Ascending aorta (tissue), 2 donors: ENCODE data around the gene CEP295NL. TPM values are rescaled to one million over a fixed set of nuclear protein-coding genes. Genes with fewer than 3 reads are reported as not detected.

ENCODE experiments used
- DNase-seq, 2 donors: peaks; one replicate each; pipeline ENCODE4 v3.0.0-alpha.2; 2019; ENCODE audit warnings: low spot score in 2 of 2
- H3K27ac ChIP-seq, 2 donors: fragments of 200-600 bp; sonication (generic); one replicate each; pipeline ENCODE4 v1.5.1; 2016 to 2017; ENCODE audit warnings: mild to moderate bottlenecking in 1 of 2
- H3K27me3 ChIP-seq: fragments of 200-600 bp; sonication (generic); one replicate; pipeline ENCODE4 v1.5.1; 2017
- H3K36me3 ChIP-seq, 2 donors: fragments of 200-600 bp; sonication (generic); one replicate each; pipeline ENCODE4 v1.5.1; 2016
- H3K4me1 ChIP-seq, 2 donors: fragments of 200-600 bp; sonication (generic); one replicate each; pipeline ENCODE4 v1.5.1; 2016 to 2017; ENCODE audit warnings: mild to moderate bottlenecking in 1 of 2
- H3K4me3 ChIP-seq, 2 donors: fragments of 200-600 bp; sonication (generic); one replicate each; pipeline ENCODE4 v1.5.1; 2016 to 2017; ENCODE audit warnings: mild to moderate bottlenecking in 1 of 2
- H3K9me3 ChIP-seq, 2 donors: fragments of 200-600 bp; sonication (generic); one replicate each; pipeline ENCODE4 v1.5.1; 2016
- CTCF ChIP-seq, 3 experiments: fragments of 200-600 bp in 2 of 3; fragments of 450-650 bp in 1 of 3; sonication (generic) in 2 of 3; IDR thresholded peaks; one replicate each; pipeline ENCODE4 v1.5.1; 2016 to 2019; ENCODE audit warnings: antibody characterized with exemption in 3 of 3, mild to moderate bottlenecking in 1 of 3, moderate library complexity in 1 of 3
- intact Hi-C: fragments of 100-400 bp; cut with DNase I; formaldehyde crosslinking; loops from one replicate; pipeline ENCODE4 v1.15.1; 2023
- total RNA-seq: library from RNA; depleted of rRNA; stranded (reverse); fragments of >200 nt; gene quantifications from one replicate; pipeline ENCODE4 v1.1.0, GENCODE V29; 2016

CEP295NL gene
- total RNA-seq, 1 donor from 2014 or later = 10.7 TPM

DNA sequence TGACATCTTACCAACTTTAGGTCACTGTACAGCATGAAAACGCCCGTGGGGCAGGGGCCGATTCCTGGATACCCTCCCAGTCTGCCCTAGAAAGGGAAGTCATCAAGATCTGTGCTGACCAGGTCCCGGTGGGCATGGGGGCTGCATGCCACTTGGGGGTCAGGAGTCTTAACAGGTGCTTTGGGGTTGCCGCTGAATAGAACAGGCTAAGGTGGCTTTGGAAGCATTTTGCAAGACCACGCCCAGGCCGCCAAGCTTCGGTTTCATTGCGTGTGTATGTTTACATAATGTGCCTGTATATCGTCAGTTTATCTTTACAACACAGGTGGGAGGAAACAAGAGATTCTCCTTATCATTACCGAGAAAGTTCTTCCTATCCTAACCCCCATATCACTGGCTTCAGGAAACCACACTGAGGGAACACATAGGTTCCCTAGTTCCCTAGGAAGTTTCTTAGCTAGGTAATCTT is 49.0 kb downstream of the CEP295NL start:
- H3K36me3 ChIP-seq = peaks cover 51 to 58% of the 10 kb centered on the region in 2 donors
- intact Hi-C loops = no loop called here
- H3K4me3 ChIP-seq = no peak overlapping the region
- no peaks in the 10 kb centered on the region for H3K9me3 ChIP-seq
- no peak for DNase-seq
- H3K4me1 ChIP-seq = no peaks in the 10 kb centered on the region
- H3K27ac ChIP-seq = no peak overlapping the region
- no peaks in the 10 kb centered on the region for H3K27me3 ChIP-seq
- no peak for TF ChIP-seq CTCF (IDR thresholded peaks at IDR 0.05)

DNA sequence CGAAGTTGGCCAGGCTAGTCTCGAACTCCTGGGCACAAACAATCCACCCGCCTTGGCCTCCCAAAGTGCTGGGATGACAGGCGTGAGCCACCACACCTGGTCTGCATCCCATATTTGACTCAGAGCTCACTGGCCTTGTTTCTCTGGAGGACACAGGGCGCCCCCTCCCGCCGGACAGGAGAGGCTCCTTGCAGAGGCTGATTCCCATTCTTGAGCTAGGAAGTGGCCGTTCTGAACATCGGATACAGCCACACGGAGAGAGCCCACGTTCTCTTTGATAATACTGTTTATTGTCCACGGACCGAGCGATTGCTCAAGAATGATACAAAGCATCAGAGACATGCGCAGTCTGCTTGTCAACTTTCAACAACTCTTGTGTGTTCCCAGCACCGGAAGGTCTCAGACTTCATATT is 50.3 kb downstream of the CEP295NL start:
- intact Hi-C loops = no loop called here
- no peak overlapping the region for H3K4me3 ChIP-seq
- DNase-seq = no peak
- no peaks in the 10 kb centered on the region for H3K27me3 ChIP-seq
- peaks cover 51 to 54% of the 10 kb centered on the region in 2 donors for H3K36me3 ChIP-seq
- H3K27ac ChIP-seq = no peak overlapping the region
- TF ChIP-seq CTCF (IDR thresholded peaks at IDR 0.05) = no peak
- H3K9me3 ChIP-seq = no peaks in the 10 kb centered on the region
- H3K4me1 ChIP-seq = no peaks in the 10 kb centered on the region

DNA sequence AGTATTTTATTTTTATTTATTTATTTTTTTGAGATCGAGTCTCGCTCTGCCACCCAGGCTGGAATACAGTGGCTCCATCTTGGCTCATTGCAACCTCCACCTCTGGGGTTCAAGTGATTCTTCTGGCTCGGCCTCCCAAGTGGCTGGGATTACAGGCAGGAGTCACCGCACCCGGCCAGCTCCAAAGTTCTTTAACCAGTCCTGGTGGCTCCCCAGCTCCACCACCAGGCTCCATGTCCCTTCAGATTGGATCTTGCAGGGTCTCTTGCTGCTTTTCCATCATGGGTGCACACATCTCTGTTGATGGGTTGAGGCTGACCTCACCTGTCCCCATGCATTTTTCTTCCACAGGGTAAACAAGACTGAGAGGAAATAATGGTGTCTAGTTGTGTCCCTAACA is 54.0 kb downstream of the CEP295NL start:
- DNase-seq = no peak
- TF ChIP-seq CTCF (IDR thresholded peaks at IDR 0.05) = no peak
- Histone ChIP-seq H3K27me3 (no peaks in the 10 kb centered on the region), H3K36me3 (peaks cover 18 to 19% of the 10 kb centered on the region in 2 donors), H3K4me1 (no peaks in the 10 kb centered on the region), H3K9me3 (no peaks in the 10 kb centered on the region), H3K27ac (no peak overlapping the region), H3K4me3 (no peak overlapping the region)
- intact Hi-C loops = no loop called here

- Histone ChIP-seq H3K27me3 (no peaks in the 10 kb centered on the region), H3K36me3 (peaks cover 3 to 4% of the 10 kb centered on the region in 2 donors), H3K4me1 (no peaks in the 10 kb centered on the region), H3K9me3 (no peaks in the 10 kb centered on the region), H3K27ac (no peak overlapping the region), H3K4me3 (no peak overlapping the region)
- no peak for DNase-seq
- intact Hi-C loops = no loop called here
- no peak for TF ChIP-seq CTCF (IDR thresholded peaks at IDR 0.05)
Observed at GRCh38 chr17:78847052-78847451, 55.9 kb downstream of the CEP295NL start.

DNA sequence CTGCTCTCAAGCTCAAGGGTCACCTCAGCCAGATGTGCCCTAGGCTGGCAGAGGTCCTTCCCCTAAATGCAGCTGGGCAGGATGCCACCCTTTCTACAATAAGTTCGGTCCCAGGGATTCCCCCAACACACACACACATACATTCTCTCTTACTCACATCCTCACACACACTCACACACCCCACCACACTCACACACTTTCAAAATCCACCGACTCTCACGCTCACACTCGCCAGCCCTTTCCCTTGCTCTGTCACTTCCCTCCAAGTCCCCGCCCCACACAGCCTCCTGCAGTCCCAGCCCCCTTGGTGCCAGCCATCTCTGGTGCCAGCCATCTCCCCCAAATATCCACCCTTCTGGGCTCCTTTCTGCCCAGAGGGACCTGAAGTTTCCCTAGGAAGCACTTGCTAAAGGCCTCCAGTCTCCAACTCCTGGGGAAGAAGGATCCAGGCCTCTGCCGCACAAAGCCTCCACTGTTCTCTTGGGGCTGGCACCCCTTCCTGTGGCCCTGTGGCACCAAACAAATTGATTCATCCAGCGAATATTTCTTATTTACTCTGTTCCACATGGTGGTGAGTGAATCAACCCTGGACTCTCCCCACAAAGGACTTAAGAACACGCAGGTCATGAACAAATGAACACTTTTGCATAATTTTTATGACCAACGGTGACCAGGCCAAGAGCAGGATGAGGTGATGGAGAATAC is 58.5 kb downstream of the CEP295NL start:
- Histone ChIP-seq H3K4me1 (peaks cover 0 to 4% of the 10 kb centered on the region in 2 donors), H3K36me3 (no peaks in the 10 kb centered on the region), H3K9me3 (no peaks in the 10 kb centered on the region), H3K4me3 (no peak overlapping the region), H3K27ac (no peak overlapping the region), H3K27me3 (no peaks in the 10 kb centered on the region)
- no peak for DNase-seq
- TF ChIP-seq CTCF (IDR thresholded peaks at IDR 0.05) = no peak
- intact Hi-C loops = no loop called here
